Right atrium auricular region (tissue), 2 donors: ENCODE results near the gene ZNF827. TPM values are rescaled to one million over a fixed set of nuclear protein-coding genes. Genes with fewer than 3 reads are reported as not detected.
A peak's percentile ranks its signal among the peaks of the same experiment; 100 is the strongest.

Source experiments
- DNase-seq: peaks from one replicate; pipeline ENCODE4 v3.0.0-alpha.2; 2019; ENCODE audit warnings: low spot score
- H3K27ac ChIP-seq, 2 donors: fragments of 200-600 bp; sonication (generic); 1 replicate in 1 of 2; 2 replicates in 1 of 2; pipeline ENCODE4 v1.5.1; 2016 to 2019
- H3K27me3 ChIP-seq, 2 donors: fragments of 200-600 bp; sonication (generic); one replicate each; pipeline versions ENCODE4 v1.5.1 to v1.6.0; 2017 to 2019
- H3K36me3 ChIP-seq: fragments of 200-600 bp; sonication (generic); one replicate; pipeline ENCODE4 v1.5.1; 2016
- H3K4me1 ChIP-seq, 2 donors: fragments of 200-600 bp; sonication (generic); one replicate each; pipeline versions ENCODE4 v1.5.1 to v1.6.0; 2017 to 2019
- H3K4me3 ChIP-seq, 2 donors: fragments of 200-600 bp; sonication (generic); 1 replicate in 1 of 2; 2 replicates in 1 of 2; pipeline ENCODE4 v1.5.1; 2017 to 2019; ENCODE audit warnings: mild to moderate bottlenecking in 1 of 2, moderate library complexity in 1 of 2
- H3K9me3 ChIP-seq, 2 donors: fragments of 200-600 bp; sonication (generic); one replicate each; pipeline ENCODE4 v1.5.1; 2019
- CTCF ChIP-seq, 2 donors: fragments of 200-600 bp; sonication (generic); IDR thresholded peaks; one replicate each; pipeline ENCODE4 v1.5.1; 2019; ENCODE audit warnings: antibody characterized with exemption in 2 of 2
- total RNA-seq, 2 donors: library from RNA; depleted of rRNA; stranded (reverse); fragments of >200 nt; gene quantifications; one replicate each; pipeline ENCODE4 v1.1.0, GENCODE V29; 2016

Gene ZNF827
- total RNA-seq, 2 donors from 2014 or later = 8.5 to 16.9 TPM

- no peak for DNase-seq
- no peaks in the 10 kb centered on the region for H3K36me3 ChIP-seq
- no peak overlapping the region for H3K4me3 ChIP-seq
- H3K27me3 ChIP-seq = no peaks in the 10 kb centered on the region
- peaks cover 0 to 6% of the 10 kb centered on the region in 2 donors for H3K4me1 ChIP-seq
- H3K27ac ChIP-seq = no peak overlapping the region
- no peaks in the 10 kb centered on the region for H3K9me3 ChIP-seq
- no peak for TF ChIP-seq CTCF (IDR thresholded peaks at IDR 0.05)
These were observed 17.4 kb downstream of the ZNF827 start for GRCh38 chr4:145921231-145921630.

GRCh38 chr4:145920205-145920604 is 18.4 kb downstream of the ZNF827 start:
- Histone ChIP-seq H3K27ac (peak overlapping the region in 1 of 2 donors; percentile 54), H3K4me3 (no peak overlapping the region), H3K4me1 (peaks cover 0 to 6% of the 10 kb centered on the region in 2 donors), H3K36me3 (no peaks in the 10 kb centered on the region), H3K9me3 (no peaks in the 10 kb centered on the region), H3K27me3 (no peaks in the 10 kb centered on the region)
- no peak for DNase-seq
- no peak for TF ChIP-seq CTCF (IDR thresholded peaks at IDR 0.05)

DNA sequence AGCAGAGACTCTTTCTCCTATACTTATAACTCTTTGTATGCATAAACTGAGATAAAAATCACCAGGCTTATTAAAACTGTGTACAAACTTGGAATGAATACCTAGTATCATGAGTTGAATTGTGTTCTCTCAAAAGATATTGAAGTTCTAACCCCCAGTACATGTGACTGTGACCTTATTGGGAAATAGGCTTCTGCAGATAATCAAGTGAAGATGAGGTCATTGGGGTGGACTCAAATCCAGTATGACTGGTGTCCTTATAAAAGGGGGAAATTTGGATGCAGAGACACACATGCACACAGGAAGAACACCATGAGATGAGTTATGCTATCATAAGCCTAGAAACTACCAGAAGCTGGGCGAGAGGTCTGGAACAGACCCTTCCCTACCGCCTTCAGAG is 26.2 kb downstream of the ZNF827 start:
- no peak for TF ChIP-seq CTCF (IDR thresholded peaks at IDR 0.05)
- H3K4me1 ChIP-seq = peaks cover 0 to 27% of the 10 kb centered on the region in 2 donors
- DNase-seq = no peak
- no peak overlapping the region for H3K27ac ChIP-seq
- no peak overlapping the region for H3K4me3 ChIP-seq
- H3K9me3 ChIP-seq = no peaks in the 10 kb centered on the region
- H3K36me3 ChIP-seq = no peaks in the 10 kb centered on the region
- no peaks in the 10 kb centered on the region for H3K27me3 ChIP-seq

- H3K4me1 ChIP-seq = peaks cover 0 to 36% of the 10 kb centered on the region in 2 donors
- no peaks in the 10 kb centered on the region for H3K9me3 ChIP-seq
- H3K27ac ChIP-seq = peak overlapping the region; percentile 74 to 91
- H3K4me3 ChIP-seq = peak overlapping the region; percentile 26 to 49
- no peaks in the 10 kb centered on the region for H3K36me3 ChIP-seq
- no peak for DNase-seq
- H3K27me3 ChIP-seq = no peaks in the 10 kb centered on the region
- no peak for TF ChIP-seq CTCF (IDR thresholded peaks at IDR 0.05)
These were observed 28.9 kb downstream of the ZNF827 start for GRCh38 chr4:145909773-145910172.

DNA sequence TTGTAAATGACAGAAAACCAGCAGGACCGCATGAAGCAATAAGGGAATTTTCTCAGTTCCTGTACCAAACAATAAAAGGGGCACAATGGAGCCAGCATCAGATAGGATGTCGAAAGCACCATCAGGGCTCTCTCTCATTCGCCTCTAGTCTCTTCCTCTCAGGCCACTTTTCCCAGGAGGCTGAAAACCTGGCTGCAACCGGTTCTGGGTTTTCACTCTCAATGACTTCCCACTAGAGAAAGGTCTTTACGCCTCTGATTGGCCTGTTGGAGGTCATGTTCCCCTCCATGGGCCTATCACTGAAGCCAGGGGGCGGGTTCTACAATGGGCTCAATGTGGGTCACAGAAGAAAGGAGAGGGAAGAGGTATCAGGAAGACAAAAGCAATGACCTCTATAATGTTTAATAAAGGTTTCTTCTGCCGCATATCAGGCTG is 29.3 kb downstream of the ZNF827 start:
- Histone ChIP-seq H3K36me3 (no peaks in the 10 kb centered on the region), H3K4me1 (peaks cover 0 to 31% of the 10 kb centered on the region in 2 donors), H3K4me3 (peak overlapping the region; percentile 26 to 49), H3K27me3 (no peaks in the 10 kb centered on the region), H3K9me3 (no peaks in the 10 kb centered on the region), H3K27ac (peak overlapping the region; percentile 74 to 91)
- TF ChIP-seq CTCF (IDR thresholded peaks at IDR 0.05) = no peak
- DNase-seq = peak; percentile 85

DNA sequence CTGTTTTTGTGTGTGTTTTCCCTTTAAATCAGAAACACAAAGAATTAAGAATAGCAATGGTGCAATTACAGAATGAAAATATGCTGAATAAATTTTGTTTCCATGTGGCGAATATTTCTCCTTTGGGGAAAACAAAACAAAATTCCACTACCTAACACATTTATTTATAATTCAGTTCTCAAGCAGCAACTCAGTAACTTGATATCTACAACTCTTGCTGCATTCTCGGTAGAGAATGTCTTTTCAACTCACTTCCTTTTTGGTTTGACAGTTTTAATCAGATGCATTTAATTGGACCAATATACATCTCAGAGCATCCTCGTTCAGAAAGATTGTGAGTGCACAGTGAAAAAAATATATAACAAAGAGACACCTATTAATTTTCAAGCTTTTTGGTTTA is 30.8 kb downstream of the ZNF827 start:
- DNase-seq = no peak
- Histone ChIP-seq H3K27ac (peak overlapping the region in 1 of 2 donors; percentile 50), H3K4me3 (no peak overlapping the region), H3K36me3 (peaks cover 1% of the 10 kb centered on the region), H3K9me3 (no peaks in the 10 kb centered on the region), H3K27me3 (no peaks in the 10 kb centered on the region), H3K4me1 (peaks cover 0 to 29% of the 10 kb centered on the region in 2 donors)
- TF ChIP-seq CTCF (IDR thresholded peaks at IDR 0.05) = no peak
